BLaER1 treated with 17β-estradiol and CSF1 and Interleukin-3, amounts not matched to agents 10 nM and 100 nM (cell line): Measurements from ENCODE around the gene EREG.

Experiments used
- H3K27ac ChIP-seq, 11 experiments: shearing (Covaris generic); formaldehyde crosslinking; 2 replicates each; pipeline ENCODE4 v1.8.1; 2022
- H3K27me3 ChIP-seq, 11 experiments: shearing (Covaris generic); formaldehyde crosslinking; 2 replicates each; pipeline ENCODE4 v1.8.1; 2022
- H3K36me3 ChIP-seq, 11 experiments: shearing (Covaris generic); formaldehyde crosslinking; 2 replicates each; pipeline ENCODE4 v1.8.1; 2022
- H3K4me1 ChIP-seq, 10 experiments: shearing (Covaris generic); formaldehyde crosslinking; 2 replicates each; pipeline ENCODE4 v1.8.1; 2022
- H3K4me2 ChIP-seq, 11 experiments: shearing (Covaris generic); formaldehyde crosslinking; 2 replicates each; pipeline ENCODE4 v1.8.1; 2022
- H3K4me3 ChIP-seq, 10 experiments: shearing (Covaris generic); formaldehyde crosslinking; 2 replicates each; pipeline ENCODE4 v1.8.1; 2022
- H3K9ac ChIP-seq, 11 experiments: shearing (Covaris generic); formaldehyde crosslinking; 2 replicates each; pipeline ENCODE4 v1.8.1; 2022
- H3K9me3 ChIP-seq, 11 experiments: shearing (Covaris generic); formaldehyde crosslinking; replicated peaks in 1 of 11; 2 replicates each; pipeline ENCODE4 v1.8.1; 2022
- H4K20me1 ChIP-seq, 11 experiments: shearing (Covaris generic); formaldehyde crosslinking; 2 replicates each; pipeline ENCODE4 v1.8.1; 2022
- Cebpa-rat ChIP-seq, 11 experiments: shearing (Covaris generic); IDR thresholded peaks; 2 replicates each; pipeline ENCODE4 v1.8.1; 2022

EREG gene

GRCh38 chr4:74375824-74376426 lies 11.0 kb downstream of the EREG start:
- Histone ChIP-seq H3K4me1 (peaks cover 0 to 27% (median 9%) of the 10 kb centered on the region in 10 experiments; a peak in 10 of 20 replicates), H3K9me3 (peaks cover 0 to 16% (median 0%) of the 10 kb centered on the region in 11 experiments; a peak in 5 of 22 replicates), H3K4me3 (no peak overlapping the region), H3K27ac (peak overlapping the region in 2 of 11 experiments; percentile 49 to 72; a peak in 2 of 22 replicates), H3K36me3 (no peaks in the 10 kb centered on the region), H3K9ac (no peak overlapping the region), H3K4me2 (peak overlapping the region in 2 of 11 experiments; percentile 2 to 46; a peak in 2 of 22 replicates), H4K20me1 (no peaks in the 10 kb centered on the region), H3K27me3 (no peaks in the 10 kb centered on the region)
- no peak for TF ChIP-seq Cebpa-rat (IDR thresholded peaks at IDR 0.05)

DNA sequence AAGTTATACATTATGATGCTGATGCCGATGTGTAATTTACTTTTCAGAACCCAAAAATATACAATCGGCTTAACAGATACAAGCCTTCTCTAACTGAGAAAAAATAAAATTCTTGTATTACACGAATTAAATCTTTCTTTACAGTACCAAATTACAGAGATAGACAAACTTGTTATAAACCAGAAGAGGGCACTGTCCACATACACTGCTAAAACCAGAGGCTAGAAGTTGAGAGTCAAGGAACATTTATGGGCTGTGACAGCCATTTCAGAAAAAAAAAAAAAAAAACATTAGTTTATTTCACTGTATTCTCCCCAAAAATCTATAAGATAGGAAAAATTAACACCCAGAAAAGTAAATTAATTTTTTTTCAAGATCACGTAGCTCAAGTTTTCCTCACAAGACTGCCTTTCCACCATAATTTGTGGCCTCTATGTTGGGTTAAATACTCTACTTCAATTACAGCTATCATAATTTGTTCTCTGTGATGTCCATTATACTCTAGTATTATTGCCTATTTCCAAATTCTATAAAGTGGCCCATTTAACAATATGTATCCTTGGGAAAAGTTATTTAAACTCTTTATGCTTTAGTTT lies 12.0 kb downstream of the EREG start:
- H3K4me1 ChIP-seq, result peaks cover 0 to 27% (median 9%) of the 10 kb centered on the region in 10 experiments; a peak in 10 of 20 replicates
- no peaks in the 10 kb centered on the region for H3K36me3 ChIP-seq
- H3K27me3 ChIP-seq, result no peaks in the 10 kb centered on the region
- peaks cover 0 to 16% (median 0%) of the 10 kb centered on the region in 11 experiments; a peak in 5 of 22 replicates for H3K9me3 ChIP-seq
- H3K4me3 ChIP-seq, result no peak overlapping the region
- no peak overlapping the region for H3K9ac ChIP-seq
- no peak overlapping the region for H3K27ac ChIP-seq
- TF ChIP-seq Cebpa-rat (IDR thresholded peaks at IDR 0.05), result no peak
- no peaks in the 10 kb centered on the region for H4K20me1 ChIP-seq
- H3K4me2 ChIP-seq, result no peak overlapping the region

DNA sequence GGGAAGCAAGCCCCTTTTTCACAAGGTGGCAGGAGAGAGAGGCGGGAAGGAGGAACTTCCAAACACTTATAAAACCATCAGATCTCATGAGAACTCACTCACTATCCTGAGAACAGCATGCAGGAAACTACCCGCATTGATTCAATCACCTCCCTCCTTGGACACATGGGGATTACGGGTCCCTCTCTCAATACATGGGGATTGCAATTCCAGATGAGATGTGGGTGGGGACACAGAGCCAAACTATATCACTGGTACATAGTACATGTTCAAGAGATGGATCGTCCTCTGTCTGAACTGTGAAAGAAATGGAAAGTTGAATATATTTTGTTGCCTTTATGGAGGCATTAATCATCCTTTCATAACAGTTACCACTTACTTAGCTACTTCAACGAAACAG lies 12.8 kb downstream of the EREG start:
- no peak for TF ChIP-seq Cebpa-rat (IDR thresholded peaks at IDR 0.05)
- Histone ChIP-seq H3K9me3 (peaks cover 0 to 16% (median 0%) of the 10 kb centered on the region in 11 experiments; a peak in 5 of 22 replicates), H3K36me3 (no peaks in the 10 kb centered on the region), H3K4me3 (no peak overlapping the region), H3K4me1 (peaks cover 0 to 27% (median 9%) of the 10 kb centered on the region in 10 experiments; a peak in 10 of 20 replicates), H3K4me2 (no peak overlapping the region), H3K9ac (no peak overlapping the region), H4K20me1 (no peaks in the 10 kb centered on the region), H3K27me3 (no peaks in the 10 kb centered on the region), H3K27ac (no peak overlapping the region)

- Histone ChIP-seq H3K4me1 (peaks cover 0 to 27% (median 9%) of the 10 kb centered on the region in 10 experiments; a peak in 10 of 20 replicates), H4K20me1 (no peaks in the 10 kb centered on the region), H3K4me2 (no peak overlapping the region), H3K4me3 (no peak overlapping the region), H3K36me3 (no peaks in the 10 kb centered on the region), H3K9ac (no peak overlapping the region), H3K27ac (no peak overlapping the region), H3K27me3 (no peaks in the 10 kb centered on the region), H3K9me3 (peaks cover 0 to 16% (median 0%) of the 10 kb centered on the region in 11 experiments; a peak in 5 of 22 replicates)
- no peak for TF ChIP-seq Cebpa-rat (IDR thresholded peaks at IDR 0.05)
These were observed 13.6 kb downstream of the EREG start for GRCh38 chr4:74378573-74378972.

- Histone ChIP-seq H3K4me2 (no peak overlapping the region), H3K9ac (no peak overlapping the region), H4K20me1 (no peaks in the 10 kb centered on the region), H3K4me1 (peaks cover 0 to 13% (median 0%) of the 10 kb centered on the region in 10 experiments; a peak in 6 of 20 replicates), H3K27me3 (no peaks in the 10 kb centered on the region), H3K36me3 (no peaks in the 10 kb centered on the region), H3K9me3 (peaks cover 0 to 6% (median 0%) of the 10 kb centered on the region in 11 experiments; a peak in 1 of 22 replicates), H3K4me3 (no peak overlapping the region), H3K27ac (no peak overlapping the region)
- no peak for TF ChIP-seq Cebpa-rat (IDR thresholded peaks at IDR 0.05)
These were observed 15.0 kb downstream of the EREG start for GRCh38 chr4:74379912-74380311.

- no peaks in the 10 kb centered on the region for H3K36me3 ChIP-seq
- H3K4me1 ChIP-seq, result peaks cover 0 to 15% (median 2%) of the 10 kb centered on the region in 10 experiments; a peak in 9 of 20 replicates
- H3K9ac ChIP-seq, result no peak overlapping the region
- no peaks in the 10 kb centered on the region for H3K27me3 ChIP-seq
- H4K20me1 ChIP-seq, result no peaks in the 10 kb centered on the region
- H3K9me3 ChIP-seq, result no peaks in the 10 kb centered on the region
- H3K4me2 ChIP-seq, result no peak overlapping the region
- no peak overlapping the region for H3K4me3 ChIP-seq
- no peak for TF ChIP-seq Cebpa-rat (IDR thresholded peaks at IDR 0.05)
- H3K27ac ChIP-seq, result no peak overlapping the region
These were observed 20.4 kb downstream of the EREG start for GRCh38 chr4:74385386-74385785.

- Histone ChIP-seq H3K9ac (no peak overlapping the region), H4K20me1 (no peaks in the 10 kb centered on the region), H3K27me3 (no peaks in the 10 kb centered on the region), H3K9me3 (no peaks in the 10 kb centered on the region), H3K36me3 (no peaks in the 10 kb centered on the region), H3K4me3 (no peak overlapping the region), H3K27ac (peak overlapping the region in 1 of 11 experiments; percentile 30; a peak in 1 of 22 replicates), H3K4me2 (peak overlapping the region in 5 of 11 experiments; percentile 2 to 48 (median 17); a peak in 6 of 22 replicates), H3K4me1 (peaks cover 0 to 15% (median 2%) of the 10 kb centered on the region in 10 experiments; a peak in 9 of 20 replicates)
- TF ChIP-seq Cebpa-rat (IDR thresholded peaks at IDR 0.05), result no peak
These were observed 21.2 kb downstream of the EREG start for GRCh38 chr4:74386159-74386558.

DNA sequence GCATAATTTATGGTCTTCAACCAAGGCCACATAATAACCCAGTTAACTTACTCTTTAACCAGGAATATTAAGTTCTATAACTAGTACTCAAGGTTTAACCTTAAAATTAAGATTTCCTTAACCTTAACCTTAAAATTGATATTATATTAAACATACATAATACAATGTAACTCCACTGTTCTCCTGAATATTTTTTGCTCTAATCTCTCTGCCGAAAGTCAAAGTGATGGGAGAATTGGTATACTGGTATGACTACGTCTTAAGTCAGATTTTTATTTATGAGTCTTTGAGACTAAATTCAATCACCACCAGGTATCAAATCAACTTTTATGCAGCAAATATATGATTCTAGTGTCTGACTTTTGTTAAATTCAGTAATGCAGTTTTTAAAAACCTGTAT lies 22.8 kb downstream of the EREG start:
- no peaks in the 10 kb centered on the region for H3K9me3 ChIP-seq
- no peaks in the 10 kb centered on the region for H3K36me3 ChIP-seq
- peaks cover 0 to 15% (median 2%) of the 10 kb centered on the region in 10 experiments; a peak in 9 of 20 replicates for H3K4me1 ChIP-seq
- H3K4me2 ChIP-seq, result no peak overlapping the region
- no peak overlapping the region for H3K9ac ChIP-seq
- no peak for TF ChIP-seq Cebpa-rat (IDR thresholded peaks at IDR 0.05)
- H3K27ac ChIP-seq, result no peak overlapping the region
- H4K20me1 ChIP-seq, result no peaks in the 10 kb centered on the region
- no peak overlapping the region for H3K4me3 ChIP-seq
- no peaks in the 10 kb centered on the region for H3K27me3 ChIP-seq

DNA sequence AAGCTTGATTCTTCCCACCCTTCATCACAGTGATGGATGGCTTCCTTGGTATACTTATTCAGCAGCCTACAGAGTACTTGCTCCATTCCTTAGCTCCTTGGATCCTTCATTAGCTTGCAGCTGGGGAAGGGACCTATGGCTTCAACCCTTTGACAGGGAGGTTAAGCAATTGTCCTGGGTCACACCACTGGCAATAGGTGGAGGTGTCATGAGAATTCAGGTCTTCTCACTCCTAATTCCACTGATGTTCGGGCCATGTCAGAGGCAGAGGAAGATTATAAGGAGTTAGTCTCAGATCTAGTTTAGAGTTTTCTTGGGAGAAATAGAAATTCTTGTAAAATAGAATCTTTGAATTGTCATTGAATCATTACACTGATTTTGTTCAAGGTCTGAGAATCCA lies 24.5 kb downstream of the EREG start:
- no peak for TF ChIP-seq Cebpa-rat (IDR thresholded peaks at IDR 0.05)
- no peaks in the 10 kb centered on the region for H3K27me3 ChIP-seq
- H3K9me3 ChIP-seq, result no peaks in the 10 kb centered on the region
- H4K20me1 ChIP-seq, result no peaks in the 10 kb centered on the region
- no peak overlapping the region for H3K9ac ChIP-seq
- peaks cover 0 to 15% (median 2%) of the 10 kb centered on the region in 10 experiments; a peak in 9 of 20 replicates for H3K4me1 ChIP-seq
- H3K27ac ChIP-seq, result no peak overlapping the region
- no peak overlapping the region for H3K4me2 ChIP-seq
- H3K4me3 ChIP-seq, result no peak overlapping the region
- H3K36me3 ChIP-seq, result no peaks in the 10 kb centered on the region
